Measurements from ENCODE around the gene ARL10. TPM values are rescaled to one million over a fixed set of nuclear protein-coding genes. Genes with fewer than 3 reads are reported as not detected.

Gene ARL10
- polyA plus RNA-seq, 1 of the 3 experiments (the other 2 are of a cell fraction) = 4.6 TPM

DNA sequence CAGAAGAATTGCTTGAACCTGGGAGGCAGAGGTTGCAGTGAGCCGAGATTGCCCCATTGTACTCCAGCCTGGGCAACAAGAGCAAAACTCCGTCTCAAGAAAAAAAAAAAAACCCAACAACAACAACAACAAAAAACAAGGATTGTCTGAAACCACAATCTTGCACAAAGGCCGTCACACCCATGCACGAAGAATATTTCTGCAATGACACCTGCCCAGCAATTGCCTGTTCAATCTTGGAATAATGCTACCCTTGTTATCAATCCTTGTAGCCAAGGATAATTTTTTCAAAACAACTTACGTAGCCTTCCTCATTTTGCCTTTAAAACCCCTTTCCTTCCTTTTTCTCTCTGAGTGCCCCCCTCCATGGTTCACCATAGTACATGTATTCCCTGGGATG lies 54.8 kb downstream of the ARL10 start:
- H3K9ac ChIP-seq = no peak overlapping the region
- CTCF ChIA-PET = no interaction called here
- no peaks in the 10 kb centered on the region; the same call in 1 of the 2 replicates for H3K27me3 ChIP-seq (ENCODE audit: insufficient read depth)
- no peak overlapping the region for H3K4me3 ChIP-seq (ENCODE audit: low read depth in 2 of 2, low read length in 1 of 2)
- H3F3A ChIP-seq (replicated peaks; ENCODE audit: insufficient read depth) = no peaks in the 10 kb centered on the region
- H3K4me1 ChIP-seq (ENCODE audit: control insufficient read depth in 1 of 2, insufficient read depth in 2 of 2, low read depth in 1 of 2, low read length in 1 of 2) = peaks cover 0 to 10% of the 10 kb centered on the region in 2 experiments; a peak in 2 of 4 replicates
- no peaks in the 10 kb centered on the region for H4K20me1 ChIP-seq (ENCODE audit: insufficient read depth)
- no peak overlapping the region for H2AFZ ChIP-seq (ENCODE audit: low read depth)
- H3K9me3 ChIP-seq = no peaks in the 10 kb centered on the region
- TF ChIP-seq GATA2 (CRISPR knock-in tag; IDR thresholded peaks at IDR 0.05) (no peak), RAD21 (IDR thresholded peaks at IDR 0.05; ENCODE audit: low read length) (no peak), YY1 (IDR thresholded peaks at IDR 0.05; ENCODE audit: low read depth) (no peak), POLR2AphosphoS5 (IDR thresholded peaks at IDR 0.05; ENCODE audit: low read depth, low read length) (no peak), JUND (IDR thresholded peaks at IDR 0.05) (no peak)
- TF ChIP-seq, protein P1, sequence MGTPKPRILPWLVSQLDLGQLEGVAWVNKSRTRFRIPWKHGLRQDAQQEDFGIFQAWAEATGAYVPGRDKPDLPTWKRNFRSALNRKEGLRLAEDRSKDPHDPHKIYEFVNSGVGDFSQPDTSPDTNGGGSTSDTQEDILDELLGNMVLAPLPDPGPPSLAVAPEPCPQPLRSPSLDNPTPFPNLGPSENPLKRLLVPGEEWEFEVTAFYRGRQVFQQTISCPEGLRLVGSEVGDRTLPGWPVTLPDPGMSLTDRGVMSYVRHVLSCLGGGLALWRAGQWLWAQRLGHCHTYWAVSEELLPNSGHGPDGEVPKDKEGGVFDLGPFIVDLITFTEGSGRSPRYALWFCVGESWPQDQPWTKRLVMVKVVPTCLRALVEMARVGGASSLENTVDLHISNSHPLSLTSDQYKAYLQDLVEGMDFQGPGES (IDR thresholded peaks at IDR 0.05; ENCODE audit: low read depth, low read length) = no peak
- WGBS (ENCODE audit: low lambda C conversion rate) = 71% methylated on average over 5 of the region's 5 CpGs
- H3K9me2 ChIP-seq = no peaks in the 10 kb centered on the region
- H3K79me2 ChIP-seq (ENCODE audit: insufficient read depth) = peaks cover 6% of the 10 kb centered on the region; the same call in 1 of the 2 replicates
- no peak for DNase-seq
- H3K36me3 ChIP-seq (replicated peaks in 1 of 2; ENCODE audit: control insufficient read depth in 1 of 2, insufficient read depth in 2 of 2, low read length in 1 of 2) = no peaks in the 10 kb centered on the region
- H3K4me2 ChIP-seq = no peak overlapping the region
- POLR2A ChIA-PET = no interaction called here
- no peak overlapping the region for H3K27ac ChIP-seq (ENCODE audit: low read depth in 2 of 2, low read length in 1 of 2)

DNA sequence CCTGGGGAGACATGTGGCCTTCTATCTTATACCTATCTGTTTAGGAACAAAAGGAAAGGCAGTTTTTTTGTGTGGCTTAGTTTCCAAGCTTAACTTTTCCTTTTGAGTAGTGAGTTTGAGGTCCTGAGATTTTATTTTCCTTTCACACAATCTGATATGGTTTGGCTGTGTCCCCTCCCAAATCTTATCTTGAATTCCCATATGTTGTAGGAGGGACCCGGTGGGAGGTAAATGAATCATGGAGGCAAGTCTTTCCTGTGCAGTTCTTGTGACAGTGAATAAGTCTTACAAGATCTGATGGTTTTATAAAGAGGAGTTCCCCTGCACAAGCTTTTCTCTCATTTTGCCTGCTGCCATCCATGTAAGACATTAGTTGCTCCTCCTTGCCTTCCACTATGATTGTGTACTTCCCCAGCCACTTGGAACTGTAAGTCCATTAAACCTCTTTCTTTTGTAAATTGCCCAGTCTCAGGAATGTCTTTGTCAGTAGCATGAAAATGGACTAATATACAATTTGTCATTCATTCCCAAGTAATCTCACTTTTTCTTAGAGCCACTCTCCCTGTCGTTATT lies 55.8 kb downstream of the ARL10 start:
- POLR2A ChIA-PET = no interaction called here
- Histone ChIP-seq H3K9ac (no peak overlapping the region), H3K79me2 (ENCODE audit: insufficient read depth) (peaks cover under 1% of the 10 kb centered on the region; the same call in 1 of the 2 replicates), H3K4me1 (ENCODE audit: control insufficient read depth in 1 of 2, insufficient read depth in 2 of 2, low read depth in 1 of 2, low read length in 1 of 2) (peaks cover 0 to 5% of the 10 kb centered on the region in 2 experiments; a peak in 1 of 4 replicates), H4K20me1 (ENCODE audit: insufficient read depth) (no peaks in the 10 kb centered on the region), H3F3A (replicated peaks; ENCODE audit: insufficient read depth) (no peaks in the 10 kb centered on the region), H3K4me2 (no peak overlapping the region), H2AFZ (ENCODE audit: low read depth) (no peak overlapping the region), H3K27me3 (ENCODE audit: insufficient read depth) (no peaks in the 10 kb centered on the region; the same call in 1 of the 2 replicates), H3K9me2 (no peaks in the 10 kb centered on the region), H3K9me3 (no peaks in the 10 kb centered on the region), H3K27ac (ENCODE audit: low read depth in 2 of 2, low read length in 1 of 2) (no peak overlapping the region), H3K4me3 (ENCODE audit: low read depth in 2 of 2, low read length in 1 of 2) (no peak overlapping the region), H3K36me3 (replicated peaks in 1 of 2; ENCODE audit: control insufficient read depth in 1 of 2, insufficient read depth in 2 of 2, low read length in 1 of 2) (no peaks in the 10 kb centered on the region)
- no peak for DNase-seq
- WGBS (ENCODE audit: low lambda C conversion rate) = 6% methylated on average over 2 of the region's 2 CpGs
- CTCF ChIA-PET = no interaction called here
- no peak for TF ChIP-seq NRF1 (IDR thresholded peaks at IDR 0.05; ENCODE audit: low read depth, low read length)
- no peak for TF ChIP-seq TAF1 (IDR thresholded peaks at IDR 0.05; ENCODE audit: borderline replicate concordance, low read depth, low read length)
- TF ChIP-seq, protein P2, sequence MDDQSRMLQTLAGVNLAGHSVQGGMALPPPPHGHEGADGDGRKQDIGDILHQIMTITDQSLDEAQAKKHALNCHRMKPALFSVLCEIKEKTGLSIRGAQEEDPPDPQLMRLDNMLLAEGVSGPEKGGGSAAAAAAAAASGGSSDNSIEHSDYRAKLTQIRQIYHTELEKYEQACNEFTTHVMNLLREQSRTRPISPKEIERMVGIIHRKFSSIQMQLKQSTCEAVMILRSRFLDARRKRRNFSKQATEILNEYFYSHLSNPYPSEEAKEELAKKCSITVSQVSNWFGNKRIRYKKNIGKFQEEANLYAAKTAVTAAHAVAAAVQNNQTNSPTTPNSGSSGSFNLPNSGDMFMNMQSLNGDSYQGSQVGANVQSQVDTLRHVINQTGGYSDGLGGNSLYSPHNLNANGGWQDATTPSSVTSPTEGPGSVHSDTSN (IDR thresholded peaks at IDR 0.05) = no peak
- TF ChIP-seq, protein P3, sequence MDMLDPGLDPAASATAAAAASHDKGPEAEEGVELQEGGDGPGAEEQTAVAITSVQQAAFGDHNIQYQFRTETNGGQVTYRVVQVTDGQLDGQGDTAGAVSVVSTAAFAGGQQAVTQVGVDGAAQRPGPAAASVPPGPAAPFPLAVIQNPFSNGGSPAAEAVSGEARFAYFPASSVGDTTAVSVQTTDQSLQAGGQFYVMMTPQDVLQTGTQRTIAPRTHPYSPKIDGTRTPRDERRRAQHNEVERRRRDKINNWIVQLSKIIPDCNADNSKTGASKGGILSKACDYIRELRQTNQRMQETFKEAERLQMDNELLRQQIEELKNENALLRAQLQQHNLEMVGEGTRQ (IDR thresholded peaks at IDR 0.05; ENCODE audit: borderline replicate concordance, low read depth, low read length) = no peak
- TF ChIP-seq RFX5 (IDR thresholded peaks at IDR 0.05; ENCODE audit: low read length) = no peak
- no peak for TF ChIP-seq RAD21 (IDR thresholded peaks at IDR 0.05; ENCODE audit: low read length)
- no peak for TF ChIP-seq RCOR1 (IDR thresholded peaks at IDR 0.05; ENCODE audit: low read length)
- no peak for TF ChIP-seq FOSL2 (IDR thresholded peaks at IDR 0.05; ENCODE audit: borderline replicate concordance, low read depth)
- no peak for TF ChIP-seq NFIC (IDR thresholded peaks at IDR 0.05; ENCODE audit: borderline replicate concordance)
- TF ChIP-seq, protein P4, sequence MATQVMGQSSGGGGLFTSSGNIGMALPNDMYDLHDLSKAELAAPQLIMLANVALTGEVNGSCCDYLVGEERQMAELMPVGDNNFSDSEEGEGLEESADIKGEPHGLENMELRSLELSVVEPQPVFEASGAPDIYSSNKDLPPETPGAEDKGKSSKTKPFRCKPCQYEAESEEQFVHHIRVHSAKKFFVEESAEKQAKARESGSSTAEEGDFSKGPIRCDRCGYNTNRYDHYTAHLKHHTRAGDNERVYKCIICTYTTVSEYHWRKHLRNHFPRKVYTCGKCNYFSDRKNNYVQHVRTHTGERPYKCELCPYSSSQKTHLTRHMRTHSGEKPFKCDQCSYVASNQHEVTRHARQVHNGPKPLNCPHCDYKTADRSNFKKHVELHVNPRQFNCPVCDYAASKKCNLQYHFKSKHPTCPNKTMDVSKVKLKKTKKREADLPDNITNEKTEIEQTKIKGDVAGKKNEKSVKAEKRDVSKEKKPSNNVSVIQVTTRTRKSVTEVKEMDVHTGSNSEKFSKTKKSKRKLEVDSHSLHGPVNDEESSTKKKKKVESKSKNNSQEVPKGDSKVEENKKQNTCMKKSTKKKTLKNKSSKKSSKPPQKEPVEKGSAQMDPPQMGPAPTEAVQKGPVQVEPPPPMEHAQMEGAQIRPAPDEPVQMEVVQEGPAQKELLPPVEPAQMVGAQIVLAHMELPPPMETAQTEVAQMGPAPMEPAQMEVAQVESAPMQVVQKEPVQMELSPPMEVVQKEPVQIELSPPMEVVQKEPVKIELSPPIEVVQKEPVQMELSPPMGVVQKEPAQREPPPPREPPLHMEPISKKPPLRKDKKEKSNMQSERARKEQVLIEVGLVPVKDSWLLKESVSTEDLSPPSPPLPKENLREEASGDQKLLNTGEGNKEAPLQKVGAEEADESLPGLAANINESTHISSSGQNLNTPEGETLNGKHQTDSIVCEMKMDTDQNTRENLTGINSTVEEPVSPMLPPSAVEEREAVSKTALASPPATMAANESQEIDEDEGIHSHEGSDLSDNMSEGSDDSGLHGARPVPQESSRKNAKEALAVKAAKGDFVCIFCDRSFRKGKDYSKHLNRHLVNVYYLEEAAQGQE (IDR thresholded peaks at IDR 0.05; ENCODE audit: low read depth, low read length) = no peak
- TF ChIP-seq, protein P5, sequence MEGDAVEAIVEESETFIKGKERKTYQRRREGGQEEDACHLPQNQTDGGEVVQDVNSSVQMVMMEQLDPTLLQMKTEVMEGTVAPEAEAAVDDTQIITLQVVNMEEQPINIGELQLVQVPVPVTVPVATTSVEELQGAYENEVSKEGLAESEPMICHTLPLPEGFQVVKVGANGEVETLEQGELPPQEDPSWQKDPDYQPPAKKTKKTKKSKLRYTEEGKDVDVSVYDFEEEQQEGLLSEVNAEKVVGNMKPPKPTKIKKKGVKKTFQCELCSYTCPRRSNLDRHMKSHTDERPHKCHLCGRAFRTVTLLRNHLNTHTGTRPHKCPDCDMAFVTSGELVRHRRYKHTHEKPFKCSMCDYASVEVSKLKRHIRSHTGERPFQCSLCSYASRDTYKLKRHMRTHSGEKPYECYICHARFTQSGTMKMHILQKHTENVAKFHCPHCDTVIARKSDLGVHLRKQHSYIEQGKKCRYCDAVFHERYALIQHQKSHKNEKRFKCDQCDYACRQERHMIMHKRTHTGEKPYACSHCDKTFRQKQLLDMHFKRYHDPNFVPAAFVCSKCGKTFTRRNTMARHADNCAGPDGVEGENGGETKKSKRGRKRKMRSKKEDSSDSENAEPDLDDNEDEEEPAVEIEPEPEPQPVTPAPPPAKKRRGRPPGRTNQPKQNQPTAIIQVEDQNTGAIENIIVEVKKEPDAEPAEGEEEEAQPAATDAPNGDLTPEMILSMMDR (IDR thresholded peaks at IDR 0.05) = no peak
- TF ChIP-seq, protein P6, sequence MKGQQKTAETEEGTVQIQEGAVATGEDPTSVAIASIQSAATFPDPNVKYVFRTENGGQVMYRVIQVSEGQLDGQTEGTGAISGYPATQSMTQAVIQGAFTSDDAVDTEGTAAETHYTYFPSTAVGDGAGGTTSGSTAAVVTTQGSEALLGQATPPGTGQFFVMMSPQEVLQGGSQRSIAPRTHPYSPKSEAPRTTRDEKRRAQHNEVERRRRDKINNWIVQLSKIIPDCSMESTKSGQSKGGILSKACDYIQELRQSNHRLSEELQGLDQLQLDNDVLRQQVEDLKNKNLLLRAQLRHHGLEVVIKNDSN (IDR thresholded peaks at IDR 0.05; ENCODE audit: borderline replicate concordance, low read depth) = no peak
- TF ChIP-seq EZH2phosphoT487 (IDR thresholded peaks at IDR 0.05; ENCODE audit: borderline replicate concordance, low read depth) = no peak

Data from SK-N-SH (cell line).